Measurements from ENCODE around the gene TTLL6.

The TTLL6 gene

GRCh38 chr17:48733632-48734328 lies 83.2 kb downstream of the TTLL6 start:
- Histone ChIP-seq H3K9me3 (no peaks in the 10 kb centered on the region), H3K4me3 (no peak overlapping the region), H3K27me3 (ENCODE audit: low read depth) (peaks cover 16% of the 10 kb centered on the region), H3K4me1 (peaks cover 9% of the 10 kb centered on the region), H3K36me3 (replicated peaks) (no peaks in the 10 kb centered on the region)
- no peak for DNase-seq (ENCODE audit: low spot score in 2 of 2)
- in situ Hi-C loops (cut with MboI; ENCODE audit: low sequenced_read_pairs), result no loop called here

GRCh38 chr17:48732688-48733629 lies 84.1 kb downstream of the TTLL6 start:
- DNase-seq (ENCODE audit: low spot score in 2 of 2), result no peak
- no peaks in the 10 kb centered on the region for H3K36me3 ChIP-seq (replicated peaks)
- in situ Hi-C loops (cut with MboI; ENCODE audit: low sequenced_read_pairs), result no loop called here
- H3K27me3 ChIP-seq (ENCODE audit: low read depth), result peaks cover 8% of the 10 kb centered on the region; the same call in 1 of the 2 replicates
- no peak overlapping the region for H3K4me3 ChIP-seq
- H3K9me3 ChIP-seq, result no peaks in the 10 kb centered on the region
- H3K4me1 ChIP-seq, result peaks cover 9% of the 10 kb centered on the region

GRCh38 chr17:48731355-48731754 lies 85.7 kb downstream of the TTLL6 start:
- H3K36me3 ChIP-seq (replicated peaks), result no peaks in the 10 kb centered on the region
- peaks cover 14% of the 10 kb centered on the region for H3K4me1 ChIP-seq
- 0 out of 2 replicates have a peak, but pooled peaks cover 3% of the 10 kb centered on the region for H3K27me3 ChIP-seq (ENCODE audit: low read depth)
- no peak overlapping the region for H3K4me3 ChIP-seq
- in situ Hi-C loops (cut with MboI; ENCODE audit: low sequenced_read_pairs), result no loop called here
- H3K9me3 ChIP-seq, result no peaks in the 10 kb centered on the region
- DNase-seq (ENCODE audit: low spot score in 2 of 2), result no peak

GRCh38 chr17:48730240-48730550 lies 86.8 kb downstream of the TTLL6 start:
- DNase-seq (ENCODE audit: low spot score in 2 of 2), result no peak
- H3K27me3 ChIP-seq (ENCODE audit: low read depth), result 0 out of 2 replicates have a peak, but pooled peaks cover 3% of the 10 kb centered on the region
- no peaks in the 10 kb centered on the region for H3K36me3 ChIP-seq (replicated peaks)
- no peaks in the 10 kb centered on the region for H3K9me3 ChIP-seq
- H3K4me1 ChIP-seq, result peaks cover 14% of the 10 kb centered on the region
- in situ Hi-C loops (cut with MboI; ENCODE audit: low sequenced_read_pairs), result no loop called here
- H3K4me3 ChIP-seq, result no peak overlapping the region

GRCh38 chr17:48729335-48730239 lies 87.4 kb downstream of the TTLL6 start:
- Histone ChIP-seq H3K4me1 (peaks cover 14% of the 10 kb centered on the region), H3K9me3 (no peaks in the 10 kb centered on the region), H3K27me3 (ENCODE audit: low read depth) (0 out of 2 replicates have a peak, but pooled peaks cover 1% of the 10 kb centered on the region), H3K36me3 (replicated peaks) (no peaks in the 10 kb centered on the region), H3K4me3 (peak overlapping the region; percentile 58)
- DNase-seq (ENCODE audit: low spot score in 2 of 2), result peak; percentile 19 to 52
- in situ Hi-C loops (cut with MboI; ENCODE audit: low sequenced_read_pairs), result loop anchor here (5.0 kb wide), 1 partner anchor 58 kb away; no protein-coding TSS in a partner anchor

- DNase-seq (ENCODE audit: low spot score in 2 of 2), result peak; percentile 92 to 95
- no peaks in the 10 kb centered on the region for H3K27me3 ChIP-seq (ENCODE audit: low read depth)
Measured at GRCh38 chr17:48728232-48729231, 88.5 kb downstream of the TTLL6 start, which contains the start of gene HOXB13. HOXB13 (minus strand) TSS chr17:48728750; CDS start chr17:48728593, 157 bp downstream.

GRCh38 chr17:48727415-48728175 lies 89.4 kb downstream of the TTLL6 start:
- H3K4me3 ChIP-seq, result peak overlapping the region; percentile 58
- in situ Hi-C loops (cut with MboI; ENCODE audit: low sequenced_read_pairs), result loop anchor here (5.0 kb wide), 1 partner anchor 60 kb away; no protein-coding TSS in a partner anchor
- H3K36me3 ChIP-seq (replicated peaks), result no peaks in the 10 kb centered on the region
- no peaks in the 10 kb centered on the region for H3K27me3 ChIP-seq (ENCODE audit: low read depth)
- DNase-seq (ENCODE audit: low spot score in 2 of 2), result no peak
- no peaks in the 10 kb centered on the region for H3K9me3 ChIP-seq
- H3K4me1 ChIP-seq, result peaks cover 14% of the 10 kb centered on the region

More at GRCh38 chr17:48728232-48729231, 88.5 kb downstream of the TTLL6 start, which contains the start of gene HOXB13:
- in situ Hi-C loops (cut with MboI; ENCODE audit: low sequenced_read_pairs), result loop anchor here (5.0 kb wide), 1 partner anchor 59 kb away; no protein-coding TSS in a partner anchor
- Histone ChIP-seq H3K36me3 (replicated peaks) (no peaks in the 10 kb centered on the region), H3K4me3 (peak within 1 kb of the TSS; percentile 58), H3K4me1 (peaks cover 14% of the 10 kb centered on the region), H3K9me3 (no peaks in the 10 kb centered on the region)

GRCh38 chr17:48726916-48727286 lies 90.1 kb downstream of the TTLL6 start:
- in situ Hi-C loops (cut with MboI; ENCODE audit: low sequenced_read_pairs), result loop anchor here (5.0 kb wide), 1 partner anchor 60 kb away; no protein-coding TSS in a partner anchor
- no peak for DNase-seq (ENCODE audit: low spot score in 2 of 2)
- no peaks in the 10 kb centered on the region for H3K27me3 ChIP-seq (ENCODE audit: low read depth)

GRCh38 chr17:48726114-48726915 lies 90.7 kb downstream of the TTLL6 start:
- no peak overlapping the region for H3K4me3 ChIP-seq
- H3K4me1 ChIP-seq, result peaks cover 14% of the 10 kb centered on the region
- no peaks in the 10 kb centered on the region for H3K9me3 ChIP-seq
- H3K27me3 ChIP-seq (ENCODE audit: low read depth), result no peaks in the 10 kb centered on the region
- DNase-seq (ENCODE audit: low spot score in 2 of 2), result no peak
- no peaks in the 10 kb centered on the region for H3K36me3 ChIP-seq (replicated peaks)
- in situ Hi-C loops (cut with MboI; ENCODE audit: low sequenced_read_pairs), result loop anchor here (5.0 kb wide), 1 partner anchor 61 kb away; no protein-coding TSS in a partner anchor

More at GRCh38 chr17:48726916-48727286, 90.1 kb downstream of the TTLL6 start:
- Histone ChIP-seq H3K4me3 (peak overlapping the region; percentile 58; the same call in 1 of the 2 replicates), H3K36me3 (replicated peaks) (no peaks in the 10 kb centered on the region), H3K9me3 (no peaks in the 10 kb centered on the region), H3K4me1 (peaks cover 14% of the 10 kb centered on the region)

GRCh38 chr17:48725288-48726064 lies 91.6 kb downstream of the TTLL6 start:
- Histone ChIP-seq H3K36me3 (replicated peaks) (no peaks in the 10 kb centered on the region), H3K4me3 (no peak overlapping the region), H3K9me3 (no peaks in the 10 kb centered on the region), H3K4me1 (peaks cover 14% of the 10 kb centered on the region), H3K27me3 (ENCODE audit: low read depth) (no peaks in the 10 kb centered on the region)
- in situ Hi-C loops (cut with MboI; ENCODE audit: low sequenced_read_pairs), result loop anchor here (5.0 kb wide), 1 partner anchor 62 kb away; no protein-coding TSS in a partner anchor
- no peak for DNase-seq (ENCODE audit: low spot score in 2 of 2)

Data from HAP-1 (cell line).